ENCODE data around the gene CPD.

- TF ChIP-seq TAF1 (IDR thresholded peaks at IDR 0.05; ENCODE audit: borderline replicate concordance, low read depth, low read length) (peak; percentile 97), POLR2AphosphoS5 (IDR thresholded peaks at IDR 0.05; ENCODE audit: low read depth, low read length) (peak; percentile 96), POLR2A (IDR thresholded peaks at IDR 0.05; ENCODE audit: low read depth, low read length) (peak; percentile 97)
These were observed 98.5 kb downstream of the CPD start, which contains the start of gene GOSR1 for GRCh38 chr17:30477083-30477773.
